K562 (cell line): ENCODE measurements around the gene C2CD2L. TPM values are rescaled to one million over a fixed set of nuclear protein-coding genes. Genes with fewer than 3 reads are reported as not detected.

Experiments
- BCOR ChIP-seq: fragments of 450-650 bp; IDR thresholded peaks from 2 replicates; pipeline ENCODE4 v1.6.1; 2016
- CEBPG ChIP-seq, 3 experiments: fragments of 200-800 bp in 1 of 3; sonication (Bioruptor generic) in 1 of 3; sonication (generic) in 1 of 3; formaldehyde crosslinking in 1 of 3; IDR thresholded peaks in 2 of 3; conservative IDR thresholded peaks in 1 of 3; 2 replicates each; pipeline versions ENCODE4 v1.6.1 to v1.8.0; 2016 to 2022; ENCODE audit warnings: missing compliant biosample characterization in 2 of 3, missing genetic modification characterization in 2 of 3, mild to moderate bottlenecking in 1 of 3, missing genetic modification reagents in 1 of 3
- GABPB1 ChIP-seq: sonication (generic); formaldehyde crosslinking; IDR thresholded peaks from 2 replicates; pipeline ENCODE4 v1.8.0; 2022; ENCODE audit warnings: mild to moderate bottlenecking, missing genetic modification reagents
- KDM1A ChIP-seq, 2 experiments: fragments of 450-650 bp; IDR thresholded peaks; 2 replicates each; pipeline ENCODE4 v1.6.1; 2016; ENCODE audit warnings: mild to moderate bottlenecking in 2 of 2
- NCOA2 ChIP-seq, 2 experiments: fragments of 450-650 bp; IDR thresholded peaks; 2 replicates each; pipeline ENCODE4 v1.6.1; 2018; ENCODE audit warnings: mild to moderate bottlenecking in 2 of 2, moderate library complexity in 1 of 2; ENCODE audit not compliant: partially characterized antibody in 2 of 2
- PCBP1 ChIP-seq: fragments of 200-400 bp; formaldehyde crosslinking; IDR thresholded peaks from 2 replicates; pipeline ENCODE4 v1.6.1; 2018; ENCODE audit warnings: mild to moderate bottlenecking, low read depth, low read length; ENCODE audit not compliant: poor library complexity, severe bottlenecking
- SMAD3 ChIP-seq: fragments of 450-650 bp; formaldehyde crosslinking; conservative IDR thresholded peaks from 2 replicates; pipeline ENCODE4 v1.4.0; 2020; ENCODE audit warnings: mild to moderate bottlenecking
- SREBF2 ChIP-seq: sonication (generic); formaldehyde crosslinking; IDR thresholded peaks from 2 replicates; pipeline ENCODE4 v1.4.0; 2020; ENCODE audit warnings: mild to moderate bottlenecking, missing genetic modification reagents
- STAT5A ChIP-seq: IDR thresholded peaks from 2 replicates; pipeline ENCODE4 v1.6.1; 2012; ENCODE audit warnings: low read length, inconsistent platforms, borderline replicate concordance
- ZKSCAN8 ChIP-seq: fragments of 200-800 bp; sonication (Bioruptor generic); IDR thresholded peaks from 2 replicates; pipeline ENCODE4 v1.6.1; 2016; ENCODE audit warnings: missing genetic modification characterization, missing compliant biosample characterization
- ZNF24 ChIP-seq: fragments of 450-650 bp; IDR thresholded peaks from 2 replicates; pipeline ENCODE4 v1.6.1; 2016
- ZNF75A ChIP-seq: fragments of 450-650 bp; formaldehyde crosslinking; IDR thresholded peaks from 2 replicates; pipeline ENCODE4 v1.4.0; 2020; ENCODE audit warnings: mild to moderate bottlenecking
- polyA plus RNA-seq, 8 experiments: library from polyadenylated mRNA; depleted of rRNA in 4 of 8; stranded (reverse) in 5 of 8; unstranded in 3 of 8; fragments of >200 nt; fragmentation: Nextera tagmentation in 2 of 8; fragmentation: Illumina TruSeq in 1 of 8; extraction: Ambion mirVana in 2 of 8; extraction: Trizol in 1 of 8; gene quantifications; 2 replicates each; pipeline versions ENCODE4 v1.2.1 to v1.2.3, GENCODE V29; 2011 to 2014; ENCODE audit warnings: inconsistent platforms in 1 of 8, missing spikeins in 1 of 8
- total RNA-seq, 7 experiments: library from RNA; depleted of rRNA in 6 of 7; stranded (reverse); fragments of >200 nt in 6 of 7; fragmentation: Illumina TruSeq in 2 of 7; extraction: Trizol in 2 of 7; gene quantifications; 2 replicates each; pipeline versions ENCODE4 v1.2.1 to v1.2.3, GENCODE V29; 2011 to 2021; ENCODE audit warnings: low replicate concordance in 1 of 7
- TF ChIP-seq, protein P1 (sequence below): sonication (generic); formaldehyde crosslinking; IDR thresholded peaks from 2 replicates; pipeline ENCODE4 v1.8.1; 2023; ENCODE audit warnings: mild to moderate bottlenecking, missing genetic modification reagents
- TF ChIP-seq, protein P2 (sequence below): fragments of 450-650 bp; IDR thresholded peaks from 2 replicates; pipeline ENCODE4 v1.7.1; 2018; ENCODE audit warnings: mild to moderate bottlenecking, low read depth; ENCODE audit not compliant: partially characterized antibody
- TF ChIP-seq, protein P3 (sequence below), 2 experiments: fragments of 450-650 bp; IDR thresholded peaks; 2 replicates each; pipeline ENCODE4 v1.6.1; 2016
- TF ChIP-seq, protein P4 (sequence below): sonication (generic); formaldehyde crosslinking; IDR thresholded peaks from 2 replicates; pipeline ENCODE4 v1.8.1; 2023; ENCODE audit warnings: missing genetic modification reagents, mild to moderate bottlenecking, borderline replicate concordance

Gene C2CD2L
- total and polyA plus RNA-seq, 9 of the 15 experiments (the other 6 are each of a cell fraction or from before 2014, with no cell fraction given), result 0.66 to 41.2 (median 14.8) TPM

DNA sequence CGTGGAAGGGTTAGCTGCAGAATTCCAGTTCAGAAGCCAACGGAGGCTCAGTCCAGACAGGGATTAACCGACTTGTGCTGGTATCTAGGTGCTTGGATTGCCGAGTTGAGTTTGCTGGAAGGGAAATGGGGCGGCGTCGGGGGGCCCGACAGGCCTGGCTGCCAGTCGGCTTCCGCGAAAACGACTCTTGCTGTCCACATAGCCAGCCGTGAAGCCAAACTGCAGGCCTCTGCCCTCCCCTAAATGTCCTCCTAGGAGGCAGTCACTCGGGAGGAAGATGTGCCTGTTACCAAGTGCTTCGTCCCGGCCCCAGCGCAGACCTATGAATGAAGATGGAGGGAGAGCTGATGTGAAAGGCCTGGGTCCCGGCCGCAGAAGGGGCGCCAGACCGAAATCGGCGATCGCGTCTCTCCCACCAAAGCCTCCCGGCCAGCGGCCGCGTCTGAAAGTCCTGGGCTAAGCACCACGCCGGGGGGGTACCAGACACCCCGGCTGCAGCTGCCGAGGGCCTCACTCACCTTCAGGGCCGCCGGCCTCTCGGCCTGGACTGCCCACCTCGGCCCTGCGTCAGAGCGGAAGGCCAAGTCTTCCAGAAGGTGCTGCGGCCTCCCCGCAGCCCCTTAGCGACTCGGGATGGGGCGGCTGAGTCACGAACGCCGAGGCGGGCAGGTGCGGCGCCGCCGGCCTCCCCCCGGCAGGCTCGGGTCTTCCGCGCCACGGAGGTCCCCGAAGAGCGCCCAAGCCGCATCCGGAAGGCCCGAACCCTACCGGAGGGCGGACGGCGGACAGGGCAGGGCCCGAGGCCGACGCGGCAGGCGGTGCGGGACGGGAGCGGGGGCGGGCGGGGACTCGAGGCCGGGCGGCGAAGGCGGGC lies 13.0 kb upstream of the C2CD2L start (continued):
- TF ChIP-seq, protein P1, sequence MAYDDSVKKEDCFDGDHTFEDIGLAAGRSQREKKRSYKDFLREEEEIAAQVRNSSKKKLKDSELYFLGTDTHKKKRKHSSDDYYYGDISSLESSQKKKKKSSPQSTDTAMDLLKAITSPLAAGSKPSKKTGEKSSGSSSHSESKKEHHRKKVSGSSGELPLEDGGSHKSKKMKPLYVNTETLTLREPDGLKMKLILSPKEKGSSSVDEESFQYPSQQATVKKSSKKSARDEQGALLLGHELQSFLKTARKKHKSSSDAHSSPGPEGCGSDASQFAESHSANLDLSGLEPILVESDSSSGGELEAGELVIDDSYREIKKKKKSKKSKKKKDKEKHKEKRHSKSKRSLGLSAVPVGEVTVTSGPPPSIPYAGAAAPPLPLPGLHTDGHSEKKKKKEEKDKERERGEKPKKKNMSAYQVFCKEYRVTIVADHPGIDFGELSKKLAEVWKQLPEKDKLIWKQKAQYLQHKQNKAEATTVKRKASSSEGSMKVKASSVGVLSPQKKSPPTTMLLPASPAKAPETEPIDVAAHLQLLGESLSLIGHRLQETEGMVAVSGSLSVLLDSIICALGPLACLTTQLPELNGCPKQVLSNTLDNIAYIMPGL (CRISPR knock-in tag), result no peak
- TF ChIP-seq SREBF2 (CRISPR knock-in tag), result no peak
- TF ChIP-seq, protein P2, sequence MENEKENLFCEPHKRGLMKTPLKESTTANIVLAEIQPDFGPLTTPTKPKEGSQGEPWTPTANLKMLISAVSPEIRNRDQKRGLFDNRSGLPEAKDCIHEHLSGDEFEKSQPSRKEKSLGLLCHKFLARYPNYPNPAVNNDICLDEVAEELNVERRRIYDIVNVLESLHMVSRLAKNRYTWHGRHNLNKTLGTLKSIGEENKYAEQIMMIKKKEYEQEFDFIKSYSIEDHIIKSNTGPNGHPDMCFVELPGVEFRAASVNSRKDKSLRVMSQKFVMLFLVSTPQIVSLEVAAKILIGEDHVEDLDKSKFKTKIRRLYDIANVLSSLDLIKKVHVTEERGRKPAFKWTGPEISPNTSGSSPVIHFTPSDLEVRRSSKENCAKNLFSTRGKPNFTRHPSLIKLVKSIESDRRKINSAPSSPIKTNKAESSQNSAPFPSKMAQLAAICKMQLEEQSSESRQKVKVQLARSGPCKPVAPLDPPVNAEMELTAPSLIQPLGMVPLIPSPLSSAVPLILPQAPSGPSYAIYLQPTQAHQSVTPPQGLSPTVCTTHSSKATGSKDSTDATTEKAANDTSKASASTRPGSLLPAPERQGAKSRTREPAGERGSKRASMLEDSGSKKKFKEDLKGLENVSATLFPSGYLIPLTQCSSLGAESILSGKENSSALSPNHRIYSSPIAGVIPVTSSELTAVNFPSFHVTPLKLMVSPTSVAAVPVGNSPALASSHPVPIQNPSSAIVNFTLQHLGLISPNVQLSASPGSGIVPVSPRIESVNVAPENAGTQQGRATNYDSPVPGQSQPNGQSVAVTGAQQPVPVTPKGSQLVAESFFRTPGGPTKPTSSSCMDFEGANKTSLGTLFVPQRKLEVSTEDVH, result peak; percentile 40
- TF ChIP-seq, protein P3, sequence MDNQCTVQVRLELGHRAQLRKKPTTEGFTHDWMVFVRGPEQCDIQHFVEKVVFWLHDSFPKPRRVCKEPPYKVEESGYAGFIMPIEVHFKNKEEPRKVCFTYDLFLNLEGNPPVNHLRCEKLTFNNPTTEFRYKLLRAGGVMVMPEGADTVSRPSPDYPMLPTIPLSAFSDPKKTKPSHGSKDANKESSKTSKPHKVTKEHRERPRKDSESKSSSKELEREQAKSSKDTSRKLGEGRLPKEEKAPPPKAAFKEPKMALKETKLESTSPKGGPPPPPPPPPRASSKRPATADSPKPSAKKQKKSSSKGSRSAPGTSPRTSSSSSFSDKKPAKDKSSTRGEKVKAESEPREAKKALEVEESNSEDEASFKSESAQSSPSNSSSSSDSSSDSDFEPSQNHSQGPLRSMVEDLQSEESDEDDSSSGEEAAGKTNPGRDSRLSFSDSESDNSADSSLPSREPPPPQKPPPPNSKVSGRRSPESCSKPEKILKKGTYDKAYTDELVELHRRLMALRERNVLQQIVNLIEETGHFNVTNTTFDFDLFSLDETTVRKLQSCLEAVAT (IDR thresholded peaks at IDR 0.05), result peak in 1 of 2 experiments; percentile 46; a peak in 3 of 4 replicates
- TF ChIP-seq ZKSCAN8 (CRISPR knock-in tag), result no peak
- TF ChIP-seq GABPB1 (CRISPR knock-in tag), result no peak
- no peak for TF ChIP-seq ZNF24
- TF ChIP-seq CEBPG (CRISPR knock-in tag; IDR thresholded peaks at IDR 0.05), result no peak
- TF ChIP-seq CEBPG (tag; conservative IDR thresholded peaks at IDR 0.05 in 1 of 2, IDR thresholded peaks at IDR 0.05 in 1 of 2), result no peak
- 0 out of 2 replicates have a peak, but pooled peaks have one; percentile 33 for TF ChIP-seq ZNF75A (CRISPR knock-in tag)
- no peak for TF ChIP-seq NCOA2 (IDR thresholded peaks at IDR 0.05; ENCODE audit: partially characterized antibody in 2 of 2)
- no peak; the same call in 1 of the 2 replicates for TF ChIP-seq STAT5A
- TF ChIP-seq, protein P4, sequence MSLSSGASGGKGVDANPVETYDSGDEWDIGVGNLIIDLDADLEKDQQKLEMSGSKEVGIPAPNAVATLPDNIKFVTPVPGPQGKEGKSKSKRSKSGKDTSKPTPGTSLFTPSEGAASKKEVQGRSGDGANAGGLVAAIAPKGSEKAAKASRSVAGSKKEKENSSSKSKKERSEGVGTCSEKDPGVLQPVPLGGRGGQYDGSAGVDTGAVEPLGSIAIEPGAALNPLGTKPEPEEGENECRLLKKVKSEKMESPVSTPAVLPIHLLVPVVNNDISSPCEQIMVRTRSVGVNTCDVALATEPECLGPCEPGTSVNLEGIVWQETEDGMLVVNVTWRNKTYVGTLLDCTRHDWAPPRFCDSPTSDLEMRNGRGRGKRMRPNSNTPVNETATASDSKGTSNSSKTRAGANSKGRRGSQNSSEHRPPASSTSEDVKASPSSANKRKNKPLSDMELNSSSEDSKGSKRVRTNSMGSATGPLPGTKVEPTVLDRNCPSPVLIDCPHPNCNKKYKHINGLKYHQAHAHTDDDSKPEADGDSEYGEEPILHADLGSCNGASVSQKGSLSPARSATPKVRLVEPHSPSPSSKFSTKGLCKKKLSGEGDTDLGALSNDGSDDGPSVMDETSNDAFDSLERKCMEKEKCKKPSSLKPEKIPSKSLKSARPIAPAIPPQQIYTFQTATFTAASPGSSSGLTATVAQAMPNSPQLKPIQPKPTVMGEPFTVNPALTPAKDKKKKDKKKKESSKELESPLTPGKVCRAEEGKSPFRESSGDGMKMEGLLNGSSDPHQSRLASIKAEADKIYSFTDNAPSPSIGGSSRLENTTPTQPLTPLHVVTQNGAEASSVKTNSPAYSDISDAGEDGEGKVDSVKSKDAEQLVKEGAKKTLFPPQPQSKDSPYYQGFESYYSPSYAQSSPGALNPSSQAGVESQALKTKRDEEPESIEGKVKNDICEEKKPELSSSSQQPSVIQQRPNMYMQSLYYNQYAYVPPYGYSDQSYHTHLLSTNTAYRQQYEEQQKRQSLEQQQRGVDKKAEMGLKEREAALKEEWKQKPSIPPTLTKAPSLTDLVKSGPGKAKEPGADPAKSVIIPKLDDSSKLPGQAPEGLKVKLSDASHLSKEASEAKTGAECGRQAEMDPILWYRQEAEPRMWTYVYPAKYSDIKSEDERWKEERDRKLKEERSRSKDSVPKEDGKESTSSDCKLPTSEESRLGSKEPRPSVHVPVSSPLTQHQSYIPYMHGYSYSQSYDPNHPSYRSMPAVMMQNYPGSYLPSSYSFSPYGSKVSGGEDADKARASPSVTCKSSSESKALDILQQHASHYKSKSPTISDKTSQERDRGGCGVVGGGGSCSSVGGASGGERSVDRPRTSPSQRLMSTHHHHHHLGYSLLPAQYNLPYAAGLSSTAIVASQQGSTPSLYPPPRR (CRISPR knock-in tag), result no peak; the same call in 1 of the 2 replicates
- TF ChIP-seq SMAD3, result no peak
- peak; percentile 89 for TF ChIP-seq PCBP1
- no peak for TF ChIP-seq KDM1A (IDR thresholded peaks at IDR 0.05)
- no peak for TF ChIP-seq BCOR
